Measurements from ENCODE around the gene OR2D3. TPM values are rescaled to one million over a fixed set of nuclear protein-coding genes. Genes with fewer than 3 reads are reported as not detected.

The OR2D3 gene
- not detected for total RNA-seq

- ATAC-seq (ENCODE audit: insufficient number of reproducible peaks, low FRiP score, low read depth) (no peak), DNase-seq (ENCODE audit: low spot score) (no peak)
- no peak within 1 kb of the TSS for H3K27ac ChIP-seq
- no peaks in the 10 kb centered on the region for H3K36me3 ChIP-seq
- H3K4me3 ChIP-seq = no peak within 1 kb of the TSS
- TF ChIP-seq, protein P1, sequence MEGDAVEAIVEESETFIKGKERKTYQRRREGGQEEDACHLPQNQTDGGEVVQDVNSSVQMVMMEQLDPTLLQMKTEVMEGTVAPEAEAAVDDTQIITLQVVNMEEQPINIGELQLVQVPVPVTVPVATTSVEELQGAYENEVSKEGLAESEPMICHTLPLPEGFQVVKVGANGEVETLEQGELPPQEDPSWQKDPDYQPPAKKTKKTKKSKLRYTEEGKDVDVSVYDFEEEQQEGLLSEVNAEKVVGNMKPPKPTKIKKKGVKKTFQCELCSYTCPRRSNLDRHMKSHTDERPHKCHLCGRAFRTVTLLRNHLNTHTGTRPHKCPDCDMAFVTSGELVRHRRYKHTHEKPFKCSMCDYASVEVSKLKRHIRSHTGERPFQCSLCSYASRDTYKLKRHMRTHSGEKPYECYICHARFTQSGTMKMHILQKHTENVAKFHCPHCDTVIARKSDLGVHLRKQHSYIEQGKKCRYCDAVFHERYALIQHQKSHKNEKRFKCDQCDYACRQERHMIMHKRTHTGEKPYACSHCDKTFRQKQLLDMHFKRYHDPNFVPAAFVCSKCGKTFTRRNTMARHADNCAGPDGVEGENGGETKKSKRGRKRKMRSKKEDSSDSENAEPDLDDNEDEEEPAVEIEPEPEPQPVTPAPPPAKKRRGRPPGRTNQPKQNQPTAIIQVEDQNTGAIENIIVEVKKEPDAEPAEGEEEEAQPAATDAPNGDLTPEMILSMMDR (IDR thresholded peaks at IDR 0.05) = no peak
- H3K4me1 ChIP-seq (ENCODE audit: control insufficient read depth in 1 of 2, low read depth in 2 of 2) = no peaks in the 10 kb centered on the region
- H3K27me3 ChIP-seq (replicated peaks; ENCODE audit: insufficient read depth) = no peaks in the 10 kb centered on the region
- no peaks in the 10 kb centered on the region for H3K9me3 ChIP-seq
Observed at GRCh38 chr11:6920702-6921101, at the start of gene OR2D3. TSS of gene OR2D3 (plus strand) at chr11:6921002. CDS start at chr11:6921002, 0 bp downstream.

GRCh38 chr11:6871278-6871677 is 49.5 kb upstream of the OR2D3 start:
- TF ChIP-seq, protein P1 (IDR thresholded peaks at IDR 0.05) = no peak

DNA sequence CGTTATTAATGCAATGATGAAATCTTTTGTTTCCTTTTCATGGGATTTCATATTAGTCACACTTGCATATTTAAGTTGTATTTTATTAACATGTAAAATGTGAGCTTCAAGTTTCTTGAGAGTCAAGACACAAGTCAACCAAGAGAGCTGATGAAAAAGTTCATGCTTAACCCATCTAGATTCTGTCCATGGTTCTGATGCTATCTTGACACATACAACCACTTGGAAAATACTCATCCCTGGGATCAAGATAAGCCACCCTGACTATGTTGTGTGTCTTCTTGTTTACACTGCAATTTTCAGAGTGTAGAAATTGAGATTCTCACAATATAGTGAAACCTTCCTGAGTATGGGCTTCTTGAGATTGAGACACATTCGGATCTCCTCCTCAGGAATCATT is 45.0 kb upstream of the OR2D3 start:
- Histone ChIP-seq H3K36me3 (no peaks in the 10 kb centered on the region), H3K9me3 (no peaks in the 10 kb centered on the region), H3K4me1 (ENCODE audit: control insufficient read depth in 1 of 2, low read depth in 2 of 2) (no peaks in the 10 kb centered on the region), H3K4me3 (no peak overlapping the region), H3K27me3 (replicated peaks; ENCODE audit: insufficient read depth) (no peaks in the 10 kb centered on the region), H3K27ac (no peak overlapping the region)
- ATAC-seq (ENCODE audit: insufficient number of reproducible peaks, low FRiP score, low read depth) (no peak), DNase-seq (ENCODE audit: low spot score) (no peak)
- TF ChIP-seq, protein P1 (IDR thresholded peaks at IDR 0.05) = no peak

More at GRCh38 chr11:6871278-6871677, 49.5 kb upstream of the OR2D3 start:
- ATAC-seq (ENCODE audit: insufficient number of reproducible peaks, low FRiP score, low read depth) (no peak), DNase-seq (ENCODE audit: low spot score) (no peak)
- Histone ChIP-seq H3K9me3 (no peaks in the 10 kb centered on the region), H3K4me3 (no peak overlapping the region), H3K27ac (no peak overlapping the region), H3K27me3 (replicated peaks; ENCODE audit: insufficient read depth) (no peaks in the 10 kb centered on the region), H3K4me1 (ENCODE audit: control insufficient read depth in 1 of 2, low read depth in 2 of 2) (no peaks in the 10 kb centered on the region), H3K36me3 (no peaks in the 10 kb centered on the region)

DNA sequence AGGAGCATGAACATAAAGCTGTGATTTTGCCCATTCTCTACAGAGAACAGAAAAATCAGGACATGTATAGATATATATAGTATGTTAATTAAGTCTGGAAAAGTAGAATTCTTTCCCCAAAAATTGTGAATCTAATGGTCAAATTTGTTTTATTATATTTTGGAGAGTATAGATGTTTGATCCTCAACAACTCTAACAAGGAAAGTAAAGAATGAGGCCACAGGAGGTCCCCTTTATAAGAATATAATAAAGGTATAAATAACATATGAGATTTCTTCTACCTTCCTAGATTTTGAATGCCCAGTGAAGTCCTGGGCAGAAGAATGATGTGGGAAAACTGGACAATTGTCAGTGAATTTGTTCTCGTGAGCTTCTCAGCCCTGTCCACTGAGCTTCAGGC is 44.5 kb upstream of the OR2D3 start, which contains the start of gene OR10A4:
Gene OR10A4, plus strand, starts transcription at position 301 of the 400 bp plus-strand sequence. Its CDS starts 23 bp downstream, at position 324.
- no peak within 1 kb of the TSS for H3K4me3 ChIP-seq
- H3K4me1 ChIP-seq (ENCODE audit: control insufficient read depth in 1 of 2, low read depth in 2 of 2) = no peaks in the 10 kb centered on the region
- H3K27ac ChIP-seq = no peak within 1 kb of the TSS
- H3K9me3 ChIP-seq = no peaks in the 10 kb centered on the region
- TF ChIP-seq, protein P1 (IDR thresholded peaks at IDR 0.05) = no peak
- no peaks in the 10 kb centered on the region for H3K27me3 ChIP-seq (replicated peaks; ENCODE audit: insufficient read depth)
- no peak for ATAC-seq (ENCODE audit: insufficient number of reproducible peaks, low FRiP score, low read depth)
- H3K36me3 ChIP-seq = no peaks in the 10 kb centered on the region
- no peak for DNase-seq (ENCODE audit: low spot score)

GRCh38 chr11:6876914-6877313 is 43.9 kb upstream of the OR2D3 start:
- TF ChIP-seq, protein P1 (IDR thresholded peaks at IDR 0.05) = no peak
- H3K27ac ChIP-seq = no peak overlapping the region
- H3K27me3 ChIP-seq (replicated peaks; ENCODE audit: insufficient read depth) = no peaks in the 10 kb centered on the region
- no peaks in the 10 kb centered on the region for H3K36me3 ChIP-seq
- no peak for DNase-seq (ENCODE audit: low spot score)
- no peaks in the 10 kb centered on the region for H3K9me3 ChIP-seq
- ATAC-seq (ENCODE audit: insufficient number of reproducible peaks, low FRiP score, low read depth) = no peak
- H3K4me3 ChIP-seq = no peak overlapping the region
- H3K4me1 ChIP-seq (ENCODE audit: control insufficient read depth in 1 of 2, low read depth in 2 of 2) = no peaks in the 10 kb centered on the region
